ENCODE measurements around the gene ABTB2. TPM values are rescaled to one million over a fixed set of nuclear protein-coding genes. Genes with fewer than 3 reads are reported as not detected.

ABTB2 gene
- total and polyA plus RNA-seq, 10 of the 15 experiments (the other 5 are each of a cell fraction or from before 2014, with no cell fraction given) = 0.13 to 2.1 (median 0.72) TPM

- no peak overlapping the region for H3K4me3 ChIP-seq
- in situ Hi-C loops (cut with MboI) (no loop called here), intact Hi-C loops (cut with micrococcal nuclease; ENCODE audit: unreplicated experiment) (no loop called here)
- H3K4me2 ChIP-seq (ENCODE audit: control insufficient read depth, insufficient read depth) = no peak overlapping the region
- ChIA-PET RAD21 (ENCODE audit: unreplicated experiment) (interaction anchor here (1.0 kb wide), 1 partner anchor 18 kb away, joined by 3 read pairs; no protein-coding TSS in a partner anchor), POLR2A (no interaction called here), CTCF (no interaction called here), SMC1A (ENCODE audit: uncharacterized antibody, unreplicated experiment) (no interaction called here)
- BruUV-seq (replicated peaks) = no TSS peak
- H4K20me1 ChIP-seq (ENCODE audit: control insufficient read depth, insufficient read depth) = no peaks in the 10 kb centered on the region
- 59% methylated on average over 14 of the region's 14 CpGs for WGBS (ENCODE audit: insufficient coverage, insufficient replicate concordance, low lambda C conversion rate, missing lambda C conversion rate)
- no peaks in the 10 kb centered on the region for H3K4me1 ChIP-seq (ENCODE audit: control insufficient read depth, insufficient read depth, low read length)
- H3K9ac ChIP-seq (ENCODE audit: control insufficient read depth, insufficient read depth, low read length) = no peak overlapping the region
- H3K79me2 ChIP-seq (ENCODE audit: control insufficient read depth, insufficient read depth, low read length) = no peaks in the 10 kb centered on the region
- no peak for TF ChIP-seq GATAD2B (conservative IDR thresholded peaks at IDR 0.05; ENCODE audit: low read depth)
- no peak for TF ChIP-seq JUND (IDR thresholded peaks at IDR 0.05; ENCODE audit: low read depth, low read length)
- no peak for TF ChIP-seq STAT3 (IDR thresholded peaks at IDR 0.05; ENCODE audit: low read depth, low read length)
- no peak for TF ChIP-seq NFYB (IDR thresholded peaks at IDR 0.05; ENCODE audit: insufficient read depth, low read depth, low read length)
- no peak for TF ChIP-seq KAT2A (conservative IDR thresholded peaks at IDR 0.05; ENCODE audit: control insufficient read depth, low read depth, low read length)
- no peak for TF ChIP-seq SRF (IDR thresholded peaks at IDR 0.05; ENCODE audit: low read depth in 2 of 2, low read length in 2 of 2)
- no peak for TF ChIP-seq MTA2 (IDR thresholded peaks at IDR 0.05; ENCODE audit: low read depth)
- no peak for TF ChIP-seq PBX3 (IDR thresholded peaks at IDR 0.05; ENCODE audit: insufficient replicate concordance, low read depth, low read length)
- TF ChIP-seq SMARCA5 (IDR thresholded peaks at IDR 0.05) = no peak
- no peak for TF ChIP-seq ELK1 (IDR thresholded peaks at IDR 0.05; ENCODE audit: low read depth, low read length)
- TF ChIP-seq, protein P1, sequence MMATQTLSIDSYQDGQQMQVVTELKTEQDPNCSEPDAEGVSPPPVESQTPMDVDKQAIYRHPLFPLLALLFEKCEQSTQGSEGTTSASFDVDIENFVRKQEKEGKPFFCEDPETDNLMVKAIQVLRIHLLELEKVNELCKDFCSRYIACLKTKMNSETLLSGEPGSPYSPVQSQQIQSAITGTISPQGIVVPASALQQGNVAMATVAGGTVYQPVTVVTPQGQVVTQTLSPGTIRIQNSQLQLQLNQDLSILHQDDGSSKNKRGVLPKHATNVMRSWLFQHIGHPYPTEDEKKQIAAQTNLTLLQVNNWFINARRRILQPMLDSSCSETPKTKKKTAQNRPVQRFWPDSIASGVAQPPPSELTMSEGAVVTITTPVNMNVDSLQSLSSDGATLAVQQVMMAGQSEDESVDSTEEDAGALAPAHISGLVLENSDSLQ (IDR thresholded peaks at IDR 0.05) = no peak
- no peak for TF ChIP-seq ATF7 (IDR thresholded peaks at IDR 0.05; ENCODE audit: low read depth)
- no peaks in the 10 kb centered on the region for H3K27me3 ChIP-seq (replicated peaks in 1 of 2; ENCODE audit: control insufficient read depth in 2 of 2, insufficient read depth in 2 of 2, low read length in 1 of 2)
- DNase-seq (ENCODE audit: low read depth, low spot score) (no peak), FAIRE-seq (no peak), ATAC-seq (peak; percentile 54)
- no peaks in the 10 kb centered on the region; a peak in 1 of 4 replicates for H3K36me3 ChIP-seq (ENCODE audit: control insufficient read depth in 2 of 2, insufficient read depth in 2 of 2, low read length in 1 of 2)
- H3K27ac ChIP-seq (ENCODE audit: control insufficient read depth, insufficient read depth) = no peak overlapping the region
- no peaks in the 10 kb centered on the region for H3K9me3 ChIP-seq (replicated peaks; ENCODE audit: control insufficient read depth, insufficient read depth, low read length)
- no peak overlapping the region for H2AFZ ChIP-seq (ENCODE audit: control insufficient read depth, low read depth, low read length)
These were observed 165.1 kb downstream of the ABTB2 start for GRCh38 chr11:34192481-34193401.
